ENCODE measurements around the gene PRB3.

The PRB3 gene

GRCh38 chr12:11269607-11270006, at the start of gene PRB3:
Gene PRB3 (minus strand): TSS chr12:11269707. CDS start chr12:11269669, 38 bp downstream.
- no peak for DNase-seq

- no peak for DNase-seq
These were observed 40.8 kb upstream of the PRB3 start, which contains the start of gene PRB4 for GRCh38 chr12:11310336-11310735. Gene PRB4 (minus strand): TSS chr12:11310436. CDS start chr12:11310398, 38 bp downstream.

DNA sequence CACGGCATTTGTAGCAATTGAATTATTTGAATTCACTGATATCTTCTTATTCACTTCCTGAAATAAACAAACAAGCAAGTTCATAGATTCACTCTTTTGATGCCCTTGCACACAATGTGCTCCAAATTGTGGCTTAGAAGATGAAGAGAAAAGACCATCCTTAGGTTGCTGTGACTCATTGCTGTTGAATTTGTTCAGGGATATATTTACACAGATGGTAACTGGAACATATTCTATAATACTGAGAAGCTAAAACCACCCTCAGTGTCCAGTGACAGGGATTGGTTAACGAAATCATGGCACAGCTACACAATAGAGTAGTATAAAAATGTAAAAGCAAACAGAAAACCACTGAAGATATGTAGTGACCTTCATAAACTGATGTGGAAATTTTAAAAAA, 37.6 kb upstream of the PRB3 start:
- DNase-seq: no peak

DNA sequence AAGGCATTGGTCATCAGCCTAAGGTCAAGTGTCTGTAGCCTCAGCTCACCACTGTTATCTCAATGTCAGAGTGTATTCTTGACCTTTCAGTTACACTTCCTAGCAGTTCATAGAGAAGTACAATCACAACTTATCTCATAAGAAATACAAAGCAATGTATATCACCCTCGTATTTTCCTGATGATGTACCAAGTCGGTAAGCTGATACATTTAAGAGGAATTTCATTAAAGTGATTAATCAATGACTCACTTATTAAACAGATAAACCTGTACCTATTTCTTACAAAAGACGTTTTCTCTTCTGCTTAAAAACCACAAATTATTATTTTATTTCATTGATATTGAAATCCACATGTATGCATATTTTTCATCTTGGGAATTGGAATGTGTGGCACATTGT, 3.9 kb upstream of the PRB3 start:
- no peak for DNase-seq

GRCh38 chr12:11264501-11264900, 5.0 kb downstream of the PRB3 start:
- no peak for DNase-seq

DNA sequence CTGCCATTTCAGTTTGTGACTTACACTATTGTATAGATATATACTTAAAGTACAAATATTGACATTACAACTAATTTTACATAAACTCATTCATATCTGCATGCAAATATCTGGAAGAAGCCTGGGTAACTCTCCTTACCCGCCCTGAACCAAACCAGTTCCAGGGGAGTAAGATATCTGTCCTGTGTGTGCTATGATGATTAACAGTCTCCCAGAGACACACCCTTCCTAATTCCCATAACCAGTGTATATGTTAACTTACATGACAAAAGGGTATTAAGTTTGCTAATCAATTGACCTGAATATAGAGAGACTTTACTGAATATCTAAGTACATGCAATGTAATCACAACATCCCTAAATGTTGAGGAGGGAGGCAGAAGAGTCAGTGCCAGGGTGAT, 23.0 kb downstream of the PRB3 start:
- DNase-seq: no peak

DNA sequence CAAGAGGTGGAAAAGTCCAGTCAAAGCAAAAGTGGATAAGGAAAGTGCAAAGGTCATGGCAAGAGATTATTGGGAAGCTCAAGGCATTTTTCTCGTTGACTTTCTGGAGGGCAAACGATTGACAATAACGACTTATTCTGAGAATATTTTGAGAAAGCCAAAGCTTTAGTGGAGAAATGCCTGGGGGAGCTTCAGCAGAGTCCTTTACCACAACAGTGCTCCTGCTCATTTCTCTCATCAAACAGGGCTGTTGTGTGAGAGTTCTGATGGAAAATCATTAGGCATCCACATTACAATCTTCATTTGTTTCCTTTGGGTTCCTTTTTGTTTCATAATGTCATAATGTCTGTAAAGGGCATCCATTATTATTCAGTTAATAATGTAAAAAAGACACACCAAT, 26.9 kb downstream of the PRB3 start:
- no peak for DNase-seq

DNA sequence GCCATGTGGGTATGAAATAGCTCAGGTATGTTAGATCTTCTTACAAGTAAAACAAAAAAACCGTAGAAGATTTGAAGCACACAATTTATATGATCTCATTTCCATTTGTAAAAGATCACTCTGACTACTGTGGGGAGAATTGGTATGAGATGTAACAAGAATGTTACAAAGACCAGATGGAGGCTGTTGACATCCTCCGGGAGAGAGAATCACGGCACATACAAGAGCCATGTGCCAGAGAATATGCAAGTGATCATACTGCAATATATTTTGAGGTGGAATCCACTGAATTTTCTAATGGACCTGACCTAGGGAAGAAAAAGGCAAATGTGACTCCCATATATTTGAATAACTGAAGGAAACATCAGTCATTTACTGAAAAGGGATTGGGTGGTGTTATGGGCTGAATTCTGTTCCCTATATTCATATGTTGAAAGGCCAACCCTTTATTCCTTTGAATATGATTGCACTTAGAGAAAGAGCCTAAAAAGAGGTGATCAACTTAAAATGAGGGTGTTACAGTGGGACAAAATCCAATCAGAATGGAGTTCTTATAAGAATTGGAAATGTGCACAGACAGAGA, 29.1 kb downstream of the PRB3 start:
- DNase-seq: no peak

GRCh38 chr12:11238275-11238674, 31.2 kb downstream of the PRB3 start:
- DNase-seq: no peak

DNA sequence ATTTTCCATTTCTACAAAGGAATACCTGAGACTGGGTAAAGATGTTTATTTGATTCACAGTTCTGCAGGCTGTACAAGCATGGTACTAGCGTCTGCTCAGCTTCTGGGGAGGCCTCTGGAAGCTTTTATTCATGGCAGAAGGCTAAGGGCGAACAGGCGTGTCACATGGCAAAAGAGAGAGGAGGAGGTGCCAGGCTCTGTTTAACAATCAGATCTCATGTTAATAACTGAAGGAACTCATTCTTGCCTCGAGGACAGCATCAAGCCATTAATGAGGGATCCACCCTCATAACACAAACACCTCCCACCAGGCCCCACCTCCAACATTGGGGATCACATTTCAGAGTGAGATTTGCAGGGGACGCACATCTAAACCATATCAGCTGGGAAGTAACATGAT, 36.0 kb downstream of the PRB3 start:
- no peak for DNase-seq

DNA sequence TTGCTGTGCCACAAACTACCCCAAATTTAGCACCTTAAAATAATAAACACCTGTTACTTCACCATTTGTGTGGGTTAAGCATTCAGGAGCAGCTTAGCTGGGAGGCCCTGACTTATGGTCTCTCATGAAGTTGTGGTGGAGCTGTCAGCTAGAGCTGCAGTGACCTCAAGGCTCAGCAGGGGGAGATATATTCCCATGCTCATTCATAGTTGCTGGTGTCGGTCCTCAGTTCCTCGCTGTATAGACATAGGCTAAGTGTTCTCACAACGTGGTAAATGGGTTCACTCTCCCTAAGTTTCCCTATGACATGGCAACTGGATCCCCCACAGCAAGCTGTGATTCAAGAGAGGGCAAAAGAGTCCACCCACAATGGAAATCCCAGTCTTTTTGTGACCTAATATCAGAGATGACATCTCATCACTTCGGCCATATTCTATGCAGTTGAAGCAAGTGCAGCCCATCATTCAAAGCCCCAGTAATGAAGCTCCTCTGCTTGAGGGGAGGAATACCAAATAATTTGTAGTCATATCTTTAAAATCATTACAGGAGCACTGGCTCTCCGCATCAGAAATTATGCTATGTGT, 41.1 kb downstream of the PRB3 start:
- no peak for DNase-seq

DNA sequence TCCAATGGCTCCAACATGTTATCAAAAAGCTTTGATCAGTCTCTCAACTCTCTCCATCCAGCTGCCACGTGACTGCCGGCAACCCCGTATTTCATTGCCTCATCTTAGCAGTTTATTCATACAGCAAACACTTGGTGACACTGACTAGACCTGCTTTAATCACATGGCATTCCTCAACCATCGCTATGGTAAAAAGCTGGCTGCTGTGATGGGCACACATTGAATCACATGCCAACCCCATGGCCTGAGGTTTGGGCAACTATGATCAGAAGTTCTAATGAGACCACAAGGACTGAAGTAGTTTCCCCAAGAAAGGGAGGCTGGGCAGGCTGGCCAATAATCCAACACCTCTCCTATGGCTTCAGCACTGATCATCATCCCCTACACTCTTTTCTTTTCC, 42.1 kb downstream of the PRB3 start:
- DNase-seq: no peak
